Naive thymus-derived CD4-positive, alpha-beta T cell (primary cell): Measurements from ENCODE around the gene GHRHR. TPM values are rescaled to one million over a fixed set of nuclear protein-coding genes. Genes with fewer than 3 reads are reported as not detected.

ENCODE experiments used
- ATAC-seq: fragments of 150-1000 bp; cut with Tn5 transposase; 2 replicates; pipeline ENCODE4 v1.10.0; 2021; ENCODE audit warnings: mild to moderate bottlenecking, moderate library complexity
- CTCF ChIA-PET: fragments of 350-600 bp; sonication (Branson Sonifier 250); formaldehyde crosslinking; loops from one replicate; lab custom pipeline; 2021; ENCODE audit warnings: antibody characterized with exemption; lab: Charles Lee
- POLR2A ChIA-PET: fragments of 350-600 bp; sonication (Branson Sonifier 250); formaldehyde crosslinking; loops from one replicate; lab custom pipeline; 2021; ENCODE audit warnings: antibody characterized with exemption, inconsistent platforms; lab: Charles Lee
- DNase-seq, 9 donors: peaks; one replicate each; pipeline versions ENCODE4 v3.0.0 to v3.0.0-alpha.2; 2020 to 2022; ENCODE audit warnings: mixed read lengths in 1 of 9
- H3K27ac ChIP-seq: one replicate; pipeline ENCODE4 v1.7.0; 2013; ENCODE audit warnings: mild to moderate bottlenecking, low read depth, low read length, moderate library complexity
- H3K27me3 ChIP-seq, 2 donors: one replicate each; pipeline ENCODE4 v1.7.0; 2013; ENCODE audit warnings: low read length in 2 of 2, mild to moderate bottlenecking in 2 of 2, moderate library complexity in 2 of 2; ENCODE audit not compliant: control insufficient read depth in 2 of 2, insufficient read depth in 2 of 2
- H3K36me3 ChIP-seq, 3 experiments: 1 replicate in 2 of 3; 2 replicates in 1 of 3; pipeline ENCODE4 v1.7.0; 2013; ENCODE audit warnings: low read length in 3 of 3, mild to moderate bottlenecking in 3 of 3, moderate library complexity in 1 of 3; ENCODE audit not compliant: insufficient read depth in 3 of 3, control insufficient read depth in 2 of 3
- H3K4me1 ChIP-seq, 2 donors: one replicate each; pipeline ENCODE4 v1.7.0; 2013; ENCODE audit warnings: low read length in 2 of 2, mild to moderate bottlenecking in 2 of 2, moderate library complexity in 1 of 2; ENCODE audit not compliant: control insufficient read depth in 2 of 2, insufficient read depth in 2 of 2
- H3K4me3 ChIP-seq: 2 replicates; pipeline ENCODE4 v1.7.0; 2013; ENCODE audit warnings: mild to moderate bottlenecking, low read length
- H3K9me3 ChIP-seq, 3 experiments: 1 replicate in 2 of 3; 2 replicates in 1 of 3; pipeline ENCODE4 v1.7.0; 2013; ENCODE audit warnings: low read length in 3 of 3; ENCODE audit not compliant: control insufficient read depth in 2 of 3
- H3K27ac Mint-ChIP-seq, 9 donors: one replicate each; pipeline ENCODE4 v1.8.0; 2020 to 2022; ENCODE audit warnings: mixed read lengths in 9 of 9, mild to moderate bottlenecking in 8 of 9, moderate library complexity in 5 of 9, inconsistent platforms in 2 of 9
- H3K27me3 Mint-ChIP-seq, 5 donors: one replicate each; pipeline ENCODE4 v1.8.0; 2021 to 2022; ENCODE audit warnings: mixed read lengths in 5 of 5, mild to moderate bottlenecking in 1 of 5
- H3K36me3 Mint-ChIP-seq, 5 donors: one replicate each; pipeline ENCODE4 v1.8.0; 2020 to 2022; ENCODE audit warnings: mixed read lengths in 5 of 5, mild to moderate bottlenecking in 3 of 5, inconsistent platforms in 1 of 5
- H3K4me1 Mint-ChIP-seq, 7 donors: one replicate each; pipeline ENCODE4 v1.8.0; 2020 to 2022; ENCODE audit warnings: mixed read lengths in 7 of 7, mild to moderate bottlenecking in 3 of 7, inconsistent platforms in 1 of 7
- H3K4me3 Mint-ChIP-seq, 10 donors: one replicate each; pipeline ENCODE4 v1.8.0; 2020 to 2022; ENCODE audit warnings: mild to moderate bottlenecking in 10 of 10, mixed read lengths in 10 of 10, moderate library complexity in 6 of 10, inconsistent platforms in 2 of 10
- H3K9me3 Mint-ChIP-seq, 11 donors: one replicate each; pipeline ENCODE4 v1.8.0; 2020 to 2022; ENCODE audit warnings: mixed read lengths in 11 of 11, mild to moderate bottlenecking in 4 of 11, inconsistent platforms in 1 of 11, moderate library complexity in 1 of 11
- intact Hi-C, 2 donors: fragments of 100-400 bp; cut with micrococcal nuclease; formaldehyde crosslinking; loops; one replicate each; pipeline ENCODE4 v1.15.1; 2023
- polyA plus RNA-seq, 2 donors: library from polyadenylated mRNA; unstranded; fragments of 300-500 nt; fragmentation: Illumina TruSeq; gene quantifications; one replicate each; pipeline ENCODE4 v1.2.3, GENCODE V29; 2021
- total RNA-seq, 6 experiments: library from RNA in 5 of 6; stranded (reverse) in 5 of 6; gene quantifications; 1 replicate in 5 of 6; 2 replicates in 1 of 6; pipeline ENCODE4 v1.2.3 and lab custom pipeline; 2021 to 2026

The GHRHR gene
- total and polyA plus RNA-seq, 7 experiments from 2014 or later = not detected

DNA sequence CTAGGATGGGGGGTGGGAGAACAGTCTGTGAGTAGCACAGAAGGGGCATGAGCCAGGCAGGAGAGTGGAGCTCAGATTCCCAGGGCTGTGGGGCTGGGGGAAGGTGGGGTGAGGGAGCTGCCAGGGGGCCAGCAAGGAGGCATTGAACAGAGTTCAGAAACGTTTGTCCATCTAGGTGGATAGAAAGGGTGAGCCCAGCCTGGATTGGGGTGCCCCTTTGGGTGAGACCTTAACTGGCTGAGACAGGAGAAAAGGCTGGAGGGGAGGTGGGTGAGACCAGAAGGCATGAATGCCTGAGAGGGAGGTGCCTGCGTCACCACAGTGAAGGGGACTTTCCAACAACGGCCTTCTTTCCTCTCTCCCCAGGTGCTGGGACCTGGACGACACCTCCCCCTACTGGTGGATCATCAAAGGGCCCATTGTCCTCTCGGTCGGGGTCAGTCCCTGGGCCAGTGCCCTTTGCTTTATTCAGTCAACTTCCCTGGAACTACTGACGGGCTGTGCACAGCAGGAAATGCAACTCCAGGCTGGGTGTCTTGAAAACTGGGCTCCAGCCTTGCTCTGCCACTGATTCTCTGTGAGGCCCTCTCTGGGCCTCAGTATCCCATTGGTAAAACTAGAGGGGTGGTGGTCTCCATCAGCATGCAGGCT is 11.0 kb downstream of the GHRHR start:
- Histone ChIP-seq H3K4me3 (no peak overlapping the region), H3K9me3 (no peaks in the 10 kb centered on the region), H3K27ac (no peak overlapping the region), H3K36me3 (no peaks in the 10 kb centered on the region), H3K27me3 (peaks cover 0 to 4% of the 10 kb centered on the region in 2 donors), H3K4me1 (no peaks in the 10 kb centered on the region)
- H3K36me3 Mint-ChIP-seq = no peaks in the 10 kb centered on the region
- H3K27ac Mint-ChIP-seq = peak overlapping the region in 1 of 9 donors; percentile 84
- ATAC-seq = peak; percentile 51
- H3K4me1 Mint-ChIP-seq = peaks cover 0 to 17% (median 0%) of the 10 kb centered on the region in 7 donors
- no peak overlapping the region for H3K4me3 Mint-ChIP-seq
- CTCF ChIA-PET = interaction anchor here (1.4 to 1.6 kb wide), 2 partner anchors 9 to 11 kb away, joined by 4 read pairs; no protein-coding TSS in a partner anchor
- peak in 1 of 9 donors; percentile 64 for DNase-seq
- H3K27me3 Mint-ChIP-seq = peaks cover 21 to 40% (median 29%) of the 10 kb centered on the region in 5 donors
- intact Hi-C loops = loop anchor here in 1 of 2 donors (1.0 to 2.0 kb wide), 3 partner anchors 36 to 174 kb away; no protein-coding TSS in a partner anchor
- no peaks in the 10 kb centered on the region for H3K9me3 Mint-ChIP-seq
- POLR2A ChIA-PET = no interaction called here

DNA sequence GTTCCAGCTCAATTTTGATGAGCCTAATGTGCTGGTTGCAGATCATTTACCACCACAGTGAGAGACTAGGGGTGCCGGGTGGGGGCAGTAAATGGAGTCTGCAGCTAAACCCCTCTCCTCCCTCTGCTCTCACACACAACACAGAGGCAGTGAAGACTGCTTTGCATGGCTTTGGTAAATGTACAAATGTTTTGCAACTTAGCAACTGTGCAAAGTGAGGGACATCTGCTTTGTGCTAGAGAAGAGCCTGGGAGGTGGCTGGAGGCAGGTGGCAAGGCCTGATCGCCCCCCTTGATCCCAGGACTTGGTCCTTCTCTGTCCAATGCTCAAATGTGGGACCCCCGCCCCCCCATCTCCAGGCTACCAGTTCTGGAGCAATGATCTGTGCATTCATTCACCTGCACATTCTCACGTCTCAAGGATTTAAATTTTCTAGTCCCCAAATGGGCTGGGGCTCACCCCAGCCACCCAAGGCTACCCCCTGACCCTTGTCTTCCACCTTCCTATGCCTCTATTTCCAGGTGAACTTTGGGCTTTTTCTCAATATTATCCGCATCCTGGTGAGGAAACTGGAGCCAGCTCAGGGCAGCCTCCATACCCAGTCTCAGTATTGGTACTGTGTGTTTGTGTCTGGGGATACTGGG is 11.6 kb downstream of the GHRHR start:
- peaks cover 23 to 44% (median 33%) of the 10 kb centered on the region in 5 donors for H3K27me3 Mint-ChIP-seq
- Histone ChIP-seq H3K36me3 (no peaks in the 10 kb centered on the region), H3K9me3 (no peaks in the 10 kb centered on the region), H3K27me3 (peaks cover 0 to 4% of the 10 kb centered on the region in 2 donors), H3K27ac (no peak overlapping the region), H3K4me3 (no peak overlapping the region), H3K4me1 (no peaks in the 10 kb centered on the region)
- no peak overlapping the region for H3K4me3 Mint-ChIP-seq
- ATAC-seq = no peak
- intact Hi-C loops = loop anchor here in 1 of 2 donors (1.0 to 2.0 kb wide), 2 partner anchors 147 to 175 kb away; no protein-coding TSS in a partner anchor
- H3K4me1 Mint-ChIP-seq = peaks cover 0 to 17% (median 0%) of the 10 kb centered on the region in 7 donors
- H3K27ac Mint-ChIP-seq = peak overlapping the region in 1 of 9 donors; percentile 50
- H3K36me3 Mint-ChIP-seq = no peaks in the 10 kb centered on the region
- CTCF ChIA-PET = interaction anchor here (1.6 kb wide), 1 partner anchor 10 kb away, joined by 4 read pairs; no protein-coding TSS in a partner anchor
- POLR2A ChIA-PET = no interaction called here
- H3K9me3 Mint-ChIP-seq = no peaks in the 10 kb centered on the region
- DNase-seq = no peak

DNA sequence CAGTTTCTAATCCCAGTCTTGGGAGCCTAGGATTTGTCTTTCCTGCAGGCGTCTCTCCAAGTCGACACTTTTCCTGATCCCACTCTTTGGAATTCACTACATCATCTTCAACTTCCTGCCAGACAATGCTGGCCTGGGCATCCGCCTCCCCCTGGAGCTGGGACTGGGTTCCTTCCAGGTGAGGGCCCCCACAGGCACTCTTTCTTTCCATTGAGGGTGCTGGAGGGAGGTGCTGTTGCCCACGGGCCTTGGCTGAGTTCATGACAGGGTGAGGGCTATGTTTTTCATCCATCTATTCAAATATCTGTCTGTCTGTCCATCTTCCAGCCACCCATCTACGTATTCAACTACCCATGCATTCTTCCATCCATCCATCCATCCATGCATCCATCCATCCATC is 12.6 kb downstream of the GHRHR start:
- intact Hi-C loops = no loop called here

DNA sequence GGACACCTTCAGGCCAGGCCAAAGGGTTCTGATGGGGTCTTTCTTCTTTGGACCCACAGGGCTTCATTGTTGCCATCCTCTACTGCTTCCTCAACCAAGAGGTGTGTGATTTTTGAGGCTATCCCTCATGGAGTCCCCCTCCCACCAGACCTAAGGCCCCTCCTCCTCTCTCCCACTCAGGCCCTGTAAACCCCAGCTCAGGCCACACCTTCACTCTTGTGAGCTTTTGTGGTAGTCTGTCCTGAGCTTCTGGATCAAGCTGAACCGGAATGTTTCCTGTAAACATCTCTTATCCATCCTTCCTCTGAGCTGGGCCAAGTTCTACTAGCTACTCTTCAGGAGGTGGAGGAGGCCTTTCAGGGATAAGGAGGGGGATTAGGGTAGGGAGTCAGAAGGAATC is 13.5 kb downstream of the GHRHR start:
- POLR2A ChIA-PET = no interaction called here
- no peaks in the 10 kb centered on the region for H3K9me3 ChIP-seq
- no peak for DNase-seq
- H3K4me1 Mint-ChIP-seq = peaks cover 0 to 17% (median 0%) of the 10 kb centered on the region in 7 donors
- intact Hi-C loops = no loop called here
- H3K36me3 ChIP-seq = no peaks in the 10 kb centered on the region
- no peak overlapping the region for H3K4me3 ChIP-seq
- no peak for ATAC-seq
- no peaks in the 10 kb centered on the region for H3K36me3 Mint-ChIP-seq
- no peaks in the 10 kb centered on the region for H3K4me1 ChIP-seq
- no peaks in the 10 kb centered on the region for H3K9me3 Mint-ChIP-seq
- H3K4me3 Mint-ChIP-seq = no peak overlapping the region
- no peak overlapping the region for H3K27ac Mint-ChIP-seq
- H3K27ac ChIP-seq = no peak overlapping the region
- peaks cover 14 to 49% (median 28%) of the 10 kb centered on the region in 5 donors for H3K27me3 Mint-ChIP-seq
- peaks cover 0 to 4% of the 10 kb centered on the region in 2 donors for H3K27me3 ChIP-seq
- CTCF ChIA-PET = interaction anchor here (0.6 kb wide), 1 partner anchor 12 kb away, joined by 4 read pairs; no protein-coding TSS in a partner anchor

More for the DNA sequence above, 12.6 kb downstream of the GHRHR start:
- ChIA-PET CTCF (no interaction called here), POLR2A (no interaction called here)
- Mint-ChIP-seq H3K9me3 (no peaks in the 10 kb centered on the region), H3K27me3 (peaks cover 20 to 49% (median 33%) of the 10 kb centered on the region in 5 donors), H3K4me1 (peaks cover 0 to 17% (median 0%) of the 10 kb centered on the region in 7 donors), H3K27ac (no peak overlapping the region), H3K4me3 (no peak overlapping the region), H3K36me3 (no peaks in the 10 kb centered on the region)
- Histone ChIP-seq H3K4me1 (no peaks in the 10 kb centered on the region), H3K36me3 (no peaks in the 10 kb centered on the region), H3K27ac (no peak overlapping the region), H3K4me3 (no peak overlapping the region), H3K27me3 (peaks cover 0 to 4% of the 10 kb centered on the region in 2 donors), H3K9me3 (no peaks in the 10 kb centered on the region)
- DNase-seq = no peak
- ATAC-seq = no peak

DNA sequence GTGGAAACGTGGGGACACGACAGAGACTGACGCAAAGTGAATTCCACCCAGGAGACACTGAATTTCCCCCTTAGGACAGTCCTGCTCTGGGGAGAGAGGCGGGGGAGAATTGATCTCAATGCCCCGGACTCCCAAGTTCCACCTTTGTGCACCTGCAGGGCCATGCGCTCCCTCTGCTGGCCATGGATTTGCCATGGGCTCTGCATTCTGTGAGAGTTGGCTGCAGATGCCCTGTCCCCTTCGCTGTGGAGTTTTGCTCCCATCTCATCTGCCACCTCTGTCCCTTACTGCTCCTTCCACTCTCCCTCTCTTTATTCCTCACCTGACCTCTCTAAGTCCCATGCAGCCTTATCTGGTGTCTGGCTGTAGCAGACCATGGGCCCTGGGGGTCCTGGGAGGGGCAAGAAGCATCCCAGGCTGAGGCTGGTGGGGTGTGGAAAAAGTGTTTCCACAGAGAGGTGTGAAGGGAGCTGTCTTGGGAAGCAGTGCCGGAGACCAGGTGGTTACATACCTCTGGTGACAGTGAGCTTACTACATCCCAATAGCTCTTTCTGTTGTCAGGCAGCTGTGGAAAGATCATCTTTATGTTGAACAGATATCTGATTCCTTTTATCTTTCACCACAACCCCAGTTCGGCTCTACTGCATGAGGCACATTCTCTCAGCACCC is 14.3 kb downstream of the GHRHR start:
- Mint-ChIP-seq H3K4me3 (no peak overlapping the region), H3K36me3 (no peaks in the 10 kb centered on the region), H3K9me3 (no peaks in the 10 kb centered on the region), H3K27me3 (peaks cover 13 to 44% (median 23%) of the 10 kb centered on the region in 5 donors), H3K4me1 (peaks cover 0 to 17% (median under 1%) of the 10 kb centered on the region in 7 donors), H3K27ac (no peak overlapping the region)
- Histone ChIP-seq H3K4me3 (no peak overlapping the region), H3K36me3 (no peaks in the 10 kb centered on the region), H3K27ac (no peak overlapping the region), H3K27me3 (peaks cover 0 to under 1% of the 10 kb centered on the region in 2 donors), H3K9me3 (no peaks in the 10 kb centered on the region), H3K4me1 (no peaks in the 10 kb centered on the region)
- intact Hi-C loops = no loop called here
- CTCF ChIA-PET = interaction anchor here (0.6 kb wide), 2 partner anchors 13 to 710 kb away, joined by 4 read pairs; no protein-coding TSS in a partner anchor
- DNase-seq = peak in 4 of 9 donors; percentile 6 to 23 (median 7)
- no peak for ATAC-seq
- POLR2A ChIA-PET = no interaction called here

DNA sequence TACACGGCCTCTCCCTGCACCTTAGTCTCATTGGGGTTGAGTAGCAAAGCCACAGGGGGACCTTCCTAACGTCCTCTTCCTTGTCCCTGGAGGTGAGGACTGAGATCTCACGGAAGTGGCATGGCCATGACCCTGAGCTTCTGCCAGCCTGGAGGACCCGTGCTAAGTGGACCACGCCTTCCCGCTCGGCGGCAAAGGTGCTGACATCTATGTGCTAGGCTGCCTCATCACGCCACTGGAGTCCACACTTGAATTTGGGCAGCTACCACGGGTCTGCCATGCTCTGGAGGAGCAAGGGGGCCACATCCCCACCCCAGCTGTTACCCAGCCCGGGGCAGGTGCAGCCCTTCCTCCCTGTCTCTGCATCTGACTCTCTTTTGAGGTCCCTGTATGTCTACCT is 15.3 kb downstream of the GHRHR start:
- Histone ChIP-seq H3K9me3 (no peaks in the 10 kb centered on the region), H3K27ac (no peak overlapping the region), H3K27me3 (no peaks in the 10 kb centered on the region), H3K4me3 (no peak overlapping the region), H3K36me3 (no peaks in the 10 kb centered on the region), H3K4me1 (no peaks in the 10 kb centered on the region)
- H3K4me3 Mint-ChIP-seq = no peak overlapping the region
- H3K27me3 Mint-ChIP-seq = peaks cover 21 to 48% (median 28%) of the 10 kb centered on the region in 5 donors
- intact Hi-C loops = no loop called here
- no peaks in the 10 kb centered on the region for H3K36me3 Mint-ChIP-seq
- no peak for ATAC-seq
- POLR2A ChIA-PET = no interaction called here
- CTCF ChIA-PET = no interaction called here
- H3K9me3 Mint-ChIP-seq = no peaks in the 10 kb centered on the region
- peaks cover 0 to 18% (median 8%) of the 10 kb centered on the region in 7 donors for H3K4me1 Mint-ChIP-seq
- no peak overlapping the region for H3K27ac Mint-ChIP-seq
- DNase-seq = no peak
